H1 (cell line): Measurements from ENCODE around the gene GRB14. TPM values are rescaled to one million over a fixed set of nuclear protein-coding genes. Genes with fewer than 3 reads are reported as not detected.

Experiments used
- CTCF ChIA-PET: fragments of 300-600 bp; sonication (Branson Sonifier 250); formaldehyde crosslinking; loops from one replicate; lab custom pipeline; 2021; ENCODE audit not compliant: partially characterized antibody; lab: Charles Lee
- POLR2A ChIA-PET: fragments of 300-600 bp; sonication (Branson Sonifier 250); formaldehyde crosslinking; loops from one replicate; lab custom pipeline; 2021; ENCODE audit warnings: inconsistent platforms; ENCODE audit not compliant: partially characterized antibody; lab: Charles Lee
- DNase-seq, 2 experiments: peaks; one replicate each; pipeline versions ENCODE4 v3.0.0 to v3.0.0-alpha.2; 2010 to 2022; ENCODE audit warnings: low spot score in 2 of 2, low read depth in 1 of 2, mixed read lengths in 1 of 2
- FAIRE-seq: peaks from 2 replicates; lab custom pipeline; 2011; peaks lifted over from hg19 to GRCh38; lab: Jason Lieb, UNC
- H2AFZ ChIP-seq: 2 replicates; pipeline ENCODE4 v1.8.1; 2012; ENCODE audit warnings: low read length, inconsistent platforms
- H2AK5ac ChIP-seq: 2 replicates; pipeline ENCODE4 v1.6.1; 2013; ENCODE audit warnings: low read depth, low read length
- H2BK120ac ChIP-seq: replicated peaks from 2 replicates; pipeline ENCODE3; 2013; ENCODE audit warnings: low read depth, low read length, inconsistent platforms
- H2BK12ac ChIP-seq: 2 replicates; pipeline ENCODE4 v1.6.1; 2013; ENCODE audit warnings: low read depth, low read length
- H2BK15ac ChIP-seq: 2 replicates; pipeline ENCODE4 v1.6.1; 2013; ENCODE audit warnings: low read length
- H2BK20ac ChIP-seq: 2 replicates; pipeline ENCODE4 v1.6.1; 2013; ENCODE audit warnings: low read length
- H2BK5ac ChIP-seq: 2 replicates; pipeline ENCODE4 v1.6.1; 2013; ENCODE audit warnings: low read depth, low read length
- H3K14ac ChIP-seq: 2 replicates; pipeline ENCODE4 v1.6.1; 2013; ENCODE audit warnings: inconsistent platforms; ENCODE audit not compliant: insufficient read length
- H3K18ac ChIP-seq: 2 replicates; pipeline ENCODE4 v1.6.1; 2013; ENCODE audit warnings: low read length; ENCODE audit errors: extremely low read depth
- H3K23ac ChIP-seq: 2 replicates; pipeline ENCODE4 v1.6.1; 2013; ENCODE audit warnings: inconsistent platforms; ENCODE audit not compliant: insufficient read length
- H3K23me2 ChIP-seq: 2 replicates; pipeline ENCODE4 v1.6.1; 2013; ENCODE audit warnings: low read depth, low read length
- H3K27ac ChIP-seq: 2 replicates; pipeline ENCODE4 v1.6.1; 2011; ENCODE audit warnings: low read depth, low read length, inconsistent platforms
- H3K27me3 ChIP-seq, 4 experiments: replicated peaks in 1 of 4; 1 replicate in 1 of 4; 2 replicates in 3 of 4; pipeline versions ENCODE4 v1.6.1 to v1.8.1; 2011 to 2013; ENCODE audit warnings: low read length in 3 of 4, mild to moderate bottlenecking in 3 of 4, inconsistent platforms in 2 of 4, mixed read lengths in 2 of 4, moderate library complexity in 1 of 4; ENCODE audit not compliant: control insufficient read depth in 3 of 4, insufficient read depth in 3 of 4; ENCODE audit errors: extremely low read depth in 1 of 4
- H3K36me3 ChIP-seq, 4 experiments: 2 replicates each; pipeline versions ENCODE4 v1.6.1 to v1.8.1; 2011 to 2013; ENCODE audit warnings: mild to moderate bottlenecking in 4 of 4, low read length in 3 of 4, moderate library complexity in 2 of 4, control low read depth in 1 of 4, inconsistent platforms in 1 of 4; ENCODE audit not compliant: insufficient read depth in 4 of 4, control insufficient read depth in 2 of 4
- H3K4ac ChIP-seq: replicated peaks from 2 replicates; pipeline ENCODE3; 2013; ENCODE audit warnings: low read length, low read depth, mixed read lengths, inconsistent platforms; ENCODE audit not compliant: insufficient read length
- H3K4me1 ChIP-seq, 4 experiments: replicated peaks in 1 of 4; 1 replicate in 1 of 4; 2 replicates in 3 of 4; pipeline versions ENCODE4 v1.6.1 to v1.8.1; 2011 to 2013; ENCODE audit warnings: low read length in 3 of 4, inconsistent platforms in 2 of 4, mixed read lengths in 1 of 4; ENCODE audit not compliant: insufficient read depth in 4 of 4, control insufficient read depth in 3 of 4
- H3K4me2 ChIP-seq, 2 experiments: 2 replicates each; pipeline versions ENCODE4 v1.6.1 to v1.8.1; 2011 to 2013; ENCODE audit warnings: low read depth in 2 of 2, low read length in 2 of 2, control low read depth in 1 of 2, inconsistent platforms in 1 of 2, mild to moderate bottlenecking in 1 of 2; ENCODE audit not compliant: insufficient read depth in 1 of 2
- H3K4me3 ChIP-seq, 4 experiments: fragments of 200-600, 300-600 bp in 1 of 4; sonication (generic), shearing (Covaris generic), sonication (Bioruptor Twin) in 1 of 4; 2 replicates each; pipeline versions ENCODE4 v1.5.1 to v1.8.1; 2011 to 2016; ENCODE audit warnings: low read length in 4 of 4, low read depth in 3 of 4, control low read depth in 2 of 4, inconsistent platforms in 2 of 4, mild to moderate bottlenecking in 2 of 4, mixed read lengths in 1 of 4, moderate library complexity in 1 of 4; ENCODE audit not compliant: insufficient read depth in 2 of 4; ENCODE audit errors: extremely low read depth in 1 of 4
- H3K56ac ChIP-seq: replicated peaks from 2 replicates; pipeline ENCODE3; 2013; ENCODE audit warnings: low read depth, mild to moderate bottlenecking, mixed read lengths, low read length, inconsistent platforms; ENCODE audit not compliant: insufficient read length
- H3K79me1 ChIP-seq: 2 replicates; pipeline ENCODE4 v1.6.1; 2013; ENCODE audit warnings: low read depth, low read length, control low read depth
- H3K79me2 ChIP-seq, 2 experiments: 2 replicates each; pipeline versions ENCODE4 v1.6.1 to v1.8.1; 2012 to 2013; ENCODE audit warnings: low read length in 2 of 2, mild to moderate bottlenecking in 2 of 2, inconsistent platforms in 1 of 2; ENCODE audit not compliant: insufficient read depth in 2 of 2, control insufficient read depth in 1 of 2
- H3K9ac ChIP-seq, 4 experiments: replicated peaks in 1 of 4; 1 replicate in 1 of 4; 2 replicates in 3 of 4; pipeline versions ENCODE4 v1.6.1 to v1.8.1; 2011 to 2013; ENCODE audit warnings: low read depth in 3 of 4, low read length in 3 of 4, control low read depth in 2 of 4, mild to moderate bottlenecking in 2 of 4, moderate library complexity in 2 of 4, inconsistent platforms in 1 of 4; ENCODE audit errors: extremely low read depth in 1 of 4
- H3K9me3 ChIP-seq, 2 experiments: 2 replicates each; pipeline versions ENCODE4 v1.6.1 to v1.8.1; 2012 to 2013; ENCODE audit warnings: mild to moderate bottlenecking in 2 of 2, moderate library complexity in 2 of 2, control low read depth in 1 of 2, inconsistent platforms in 1 of 2, low read depth in 1 of 2, low read length in 1 of 2, mixed read lengths in 1 of 2; ENCODE audit not compliant: insufficient read depth in 2 of 2
- H4K20me1 ChIP-seq, 2 experiments: replicated peaks in 1 of 2; 2 replicates each; pipeline versions ENCODE3 to v1.8.1; 2011 to 2013; ENCODE audit warnings: inconsistent platforms in 2 of 2, low read length in 2 of 2, mild to moderate bottlenecking in 1 of 2; ENCODE audit not compliant: insufficient read depth in 2 of 2, control insufficient read depth in 1 of 2
- H4K5ac ChIP-seq: 2 replicates; pipeline ENCODE4 v1.6.1; 2013; ENCODE audit warnings: low read length, low read depth, mixed read lengths, inconsistent platforms; ENCODE audit not compliant: insufficient read length
- H4K8ac ChIP-seq: 2 replicates; pipeline ENCODE4 v1.8.0; 2013; ENCODE audit warnings: mild to moderate bottlenecking, moderate library complexity, low read length, inconsistent platforms; ENCODE audit not compliant: insufficient read depth; ENCODE audit errors: extremely low read depth
- H4K91ac ChIP-seq: replicated peaks from 2 replicates; pipeline ENCODE3; 2013; ENCODE audit warnings: low read length, mixed read lengths, inconsistent platforms; ENCODE audit not compliant: insufficient read length
- EP300 ChIP-seq, 2 experiments: IDR thresholded peaks; 1 replicate in 1 of 2; 2 replicates in 1 of 2; pipeline ENCODE4 v1.6.1; 2011 to 2012; ENCODE audit warnings: low read depth in 2 of 2, low read length in 2 of 2, mild to moderate bottlenecking in 2 of 2, borderline replicate concordance in 1 of 2, inconsistent platforms in 1 of 2, moderate library complexity in 1 of 2
- WGBS, 2 experiments: shearing (Covaris generic) in 1 of 2; methylation state at CpG; one replicate each; pipeline versions ENCODE4 v1.1.6 to v1.1.7; 2013 to 2015; ENCODE audit warnings: low lambda C conversion rate in 2 of 2, mixed read lengths in 2 of 2, inconsistent platforms in 1 of 2, low coverage in 1 of 2, missing lambda C conversion rate in 1 of 2; ENCODE audit not compliant: insufficient replicate concordance in 2 of 2, insufficient coverage in 1 of 2, insufficient read length in 1 of 2; ENCODE audit errors: extremely low coverage in 1 of 2, missing lambda C conversion rate in 1 of 2; 5-methylcytosine and 5-hydroxymethylcytosine counted together
- polyA plus RNA-seq, 7 experiments: library from polyadenylated mRNA; depleted of rRNA in 3 of 7; stranded (reverse) in 5 of 7; unstranded in 2 of 7; fragments of >200 nt in 5 of 7; fragments of 200-250 nt in 2 of 7; gene quantifications; 1 replicate in 5 of 7; 2 replicates in 1 of 7; 4 replicates in 1 of 7; pipeline versions ENCODE4 v1.2.1 to v1.2.3, GENCODE V29; 2011 to 2013; ENCODE audit warnings: missing spikeins in 2 of 7, mixed read lengths in 2 of 7
- total RNA-seq: library from RNA; stranded (reverse); fragmentation: NEBNext Ultra II Directional; extraction: Animal tissue kit (Norgen Biotek cat#: 25700); gene quantifications from 2 replicates; pipeline ENCODE4 v1.2.1, GENCODE V29; 2021

Gene GRB14
- total and polyA plus RNA-seq, 2 of the 8 experiments (the other 6 are each of a cell fraction or from before 2014, with no cell fraction given) = 2.5 to 11.6 TPM

DNA sequence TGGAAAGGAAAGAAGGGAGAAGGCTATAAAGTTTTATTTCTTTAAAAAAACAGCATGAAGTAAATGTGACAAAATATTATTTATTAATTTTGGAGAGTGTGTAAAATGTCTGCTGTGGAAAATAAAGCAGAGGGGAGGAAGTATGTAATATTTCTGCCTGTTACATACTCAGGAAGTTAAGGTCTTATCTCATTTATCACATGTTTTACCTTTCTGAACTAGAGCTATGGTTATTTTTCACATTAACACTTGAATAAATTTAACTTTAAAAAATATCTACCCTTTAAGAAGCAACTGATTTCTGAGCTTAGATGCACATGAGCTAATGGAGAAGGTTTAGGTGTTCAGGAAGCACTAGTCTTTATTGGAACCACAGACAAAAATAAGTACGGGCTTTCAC is 148.3 kb downstream of the GRB14 start:
- no peak overlapping the region for H3K4ac ChIP-seq
- 94% methylated on average over 1 of the region's 1 CpG; no CpG with 5 or more reads in 1 of the 2 experiments for WGBS, 2 experiments
- no peak for TF ChIP-seq EP300 (IDR thresholded peaks at IDR 0.05; ENCODE audit: borderline replicate concordance in 1 of 2, low read depth in 2 of 2, low read length in 2 of 2)
- TF ChIP-seq, all 59 proteins: peak for 0

More for the DNA sequence above, 148.3 kb downstream of the GRB14 start:
- Histone ChIP-seq H2BK20ac (no peak overlapping the region), H3K79me1 (no peaks in the 10 kb centered on the region), H3K79me2 (no peaks in the 10 kb centered on the region), H3K56ac (no peak overlapping the region), H3K4me2 (no peak overlapping the region), H3K23me2 (no peaks in the 10 kb centered on the region), H3K4me1 (no peaks in the 10 kb centered on the region), H2BK12ac (no peak overlapping the region), H2BK5ac (no peak overlapping the region), H2BK120ac (no peak overlapping the region), H3K18ac (no peak overlapping the region), H4K91ac (no peak overlapping the region), H4K8ac (no peak overlapping the region), H3K9ac (no peak overlapping the region), H4K20me1 (no peaks in the 10 kb centered on the region), H3K23ac (no peak overlapping the region), H3K9me3 (no peaks in the 10 kb centered on the region), H3K27ac (no peak overlapping the region), H3K4me3 (no peak overlapping the region), H4K5ac (no peak overlapping the region), H2AFZ (no peak overlapping the region), H3K36me3 (no peaks in the 10 kb centered on the region), H2AK5ac (no peak overlapping the region), H2BK15ac (no peak overlapping the region), H3K27me3 (no peaks in the 10 kb centered on the region), H3K14ac (no peak overlapping the region)
- no peak for FAIRE-seq
- ChIA-PET CTCF (interaction anchor here (0.7 to 1.6 kb wide), 4 partner anchors 36 to 1304 kb away, joined by 3 to 5 read pairs (median 4); no protein-coding TSS in a partner anchor), POLR2A (no interaction called here)
- DNase-seq = no peak
